ENCODE measurements around the gene ZBTB8B. TPM values are rescaled to one million over a fixed set of nuclear protein-coding genes. Genes with fewer than 3 reads are reported as not detected.
"Not testable (repeated sequence)": the region's sequence is repeated elsewhere in the genome, so short reads cannot be mapped to it uniquely, and the experiment has no call there.

The ZBTB8B gene
- total RNA-seq, 4 donors from 2014 or later: 0.06 to 3.6 TPM; not detected in 2

DNA sequence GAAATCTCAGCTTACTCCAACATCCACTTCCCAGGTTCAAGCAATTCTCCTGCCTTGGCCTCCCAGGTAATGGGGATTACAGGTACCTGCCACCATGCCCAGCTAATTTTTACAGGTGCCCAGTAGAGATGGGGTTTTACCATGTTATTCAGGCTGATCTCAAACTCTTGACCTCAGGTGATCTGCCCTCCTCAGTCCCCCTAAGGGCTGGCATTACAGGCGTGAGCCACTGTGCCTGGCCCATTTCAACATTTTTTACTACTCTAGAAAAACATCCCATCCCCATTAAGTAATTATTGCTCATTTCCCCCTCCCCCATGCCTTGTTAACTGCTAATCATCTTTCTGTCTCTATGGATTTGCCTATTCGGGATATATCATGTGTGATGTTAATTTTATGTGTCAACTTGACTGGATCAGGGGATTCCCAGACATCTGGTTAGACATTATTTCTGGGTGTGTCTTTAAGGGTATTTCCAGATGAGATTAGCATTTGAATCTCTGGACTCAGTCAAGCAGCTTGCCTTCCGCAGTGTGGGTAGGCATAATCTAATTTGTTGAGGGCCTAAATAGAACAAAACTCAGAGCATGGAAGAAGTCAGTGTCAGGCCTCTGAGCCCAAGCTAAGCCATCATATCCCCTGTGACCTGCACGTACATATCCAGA is 33.0 kb upstream of the ZBTB8B start:
- DNase-seq: no peak
- Histone ChIP-seq H3K4me3 (no peak overlapping the region), H3K36me3 (no peaks in the 10 kb centered on the region), H3K27me3 (no peaks in the 10 kb centered on the region), H3K9me3 (no peaks in the 10 kb centered on the region), H3K27ac (no peak overlapping the region), H3K4me1 (peaks cover 0 to 1% of the 10 kb centered on the region in 2 donors)
- intact Hi-C loops (cut with DNase I; ENCODE audit: low total_unique reads): no loop called here
- TF ChIP-seq, protein P1, sequence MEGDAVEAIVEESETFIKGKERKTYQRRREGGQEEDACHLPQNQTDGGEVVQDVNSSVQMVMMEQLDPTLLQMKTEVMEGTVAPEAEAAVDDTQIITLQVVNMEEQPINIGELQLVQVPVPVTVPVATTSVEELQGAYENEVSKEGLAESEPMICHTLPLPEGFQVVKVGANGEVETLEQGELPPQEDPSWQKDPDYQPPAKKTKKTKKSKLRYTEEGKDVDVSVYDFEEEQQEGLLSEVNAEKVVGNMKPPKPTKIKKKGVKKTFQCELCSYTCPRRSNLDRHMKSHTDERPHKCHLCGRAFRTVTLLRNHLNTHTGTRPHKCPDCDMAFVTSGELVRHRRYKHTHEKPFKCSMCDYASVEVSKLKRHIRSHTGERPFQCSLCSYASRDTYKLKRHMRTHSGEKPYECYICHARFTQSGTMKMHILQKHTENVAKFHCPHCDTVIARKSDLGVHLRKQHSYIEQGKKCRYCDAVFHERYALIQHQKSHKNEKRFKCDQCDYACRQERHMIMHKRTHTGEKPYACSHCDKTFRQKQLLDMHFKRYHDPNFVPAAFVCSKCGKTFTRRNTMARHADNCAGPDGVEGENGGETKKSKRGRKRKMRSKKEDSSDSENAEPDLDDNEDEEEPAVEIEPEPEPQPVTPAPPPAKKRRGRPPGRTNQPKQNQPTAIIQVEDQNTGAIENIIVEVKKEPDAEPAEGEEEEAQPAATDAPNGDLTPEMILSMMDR (IDR thresholded peaks at IDR 0.05): no peak
- TF ChIP-seq POLR2A (IDR thresholded peaks at IDR 0.05): no peak

DNA sequence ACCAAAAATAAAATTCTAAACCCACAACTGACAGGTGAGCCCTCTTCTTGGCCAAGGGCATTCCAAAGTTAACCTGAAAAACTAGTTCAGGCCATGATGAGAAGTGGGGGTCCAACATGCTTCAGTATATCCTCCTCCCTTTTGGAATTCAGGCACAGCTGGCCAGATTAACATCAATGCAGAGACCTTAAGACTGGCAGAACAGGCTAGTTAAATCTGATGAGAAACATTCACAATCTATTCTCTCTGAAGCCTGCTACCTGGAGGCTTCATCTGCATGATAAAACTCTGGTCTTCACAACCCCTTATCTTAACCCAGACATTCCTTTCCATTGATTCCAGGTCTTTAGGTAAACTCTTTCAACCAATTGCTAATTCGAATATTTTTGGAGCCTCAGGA is 26.7 kb upstream of the ZBTB8B start:
- intact Hi-C loops (cut with DNase I; ENCODE audit: low total_unique reads): no loop called here
- no peak for DNase-seq
- TF ChIP-seq, protein P1 (IDR thresholded peaks at IDR 0.05): no peak
- no peak for TF ChIP-seq POLR2A (IDR thresholded peaks at IDR 0.05)

DNA sequence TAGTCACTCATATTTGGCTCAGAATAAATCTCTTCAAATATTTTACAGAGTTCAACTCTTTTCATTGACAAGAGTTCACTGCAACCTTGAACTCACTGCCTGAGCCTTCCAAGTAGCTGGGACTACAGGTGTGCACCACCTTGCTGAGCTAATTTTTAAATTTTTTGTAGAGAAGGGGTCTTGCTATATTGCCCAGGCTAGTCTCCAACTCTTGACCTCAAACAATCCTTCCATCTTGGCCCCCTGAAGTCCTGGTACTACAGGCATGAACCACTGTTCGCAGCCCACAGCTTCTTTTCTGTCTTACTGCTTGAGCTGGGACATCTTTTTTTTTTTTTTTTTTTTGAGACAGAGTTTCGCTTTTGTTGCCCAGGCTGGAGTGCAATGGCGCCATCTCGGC is 26.1 kb upstream of the ZBTB8B start:
- H3K27ac ChIP-seq; H3K36me3 ChIP-seq; DNase-seq; H3K4me3 ChIP-seq; H3K9me3 ChIP-seq; H3K27me3 ChIP-seq; H3K4me1 ChIP-seq; intact Hi-C loops (cut with DNase I; ENCODE audit: low total_unique reads): not testable (repeated sequence)

More for the DNA sequence above, 26.7 kb upstream of the ZBTB8B start:
- Histone ChIP-seq H3K4me3 (no peak overlapping the region), H3K9me3 (no peaks in the 10 kb centered on the region), H3K4me1 (no peaks in the 10 kb centered on the region), H3K27me3 (no peaks in the 10 kb centered on the region), H3K36me3 (no peaks in the 10 kb centered on the region), H3K27ac (no peak overlapping the region)

DNA sequence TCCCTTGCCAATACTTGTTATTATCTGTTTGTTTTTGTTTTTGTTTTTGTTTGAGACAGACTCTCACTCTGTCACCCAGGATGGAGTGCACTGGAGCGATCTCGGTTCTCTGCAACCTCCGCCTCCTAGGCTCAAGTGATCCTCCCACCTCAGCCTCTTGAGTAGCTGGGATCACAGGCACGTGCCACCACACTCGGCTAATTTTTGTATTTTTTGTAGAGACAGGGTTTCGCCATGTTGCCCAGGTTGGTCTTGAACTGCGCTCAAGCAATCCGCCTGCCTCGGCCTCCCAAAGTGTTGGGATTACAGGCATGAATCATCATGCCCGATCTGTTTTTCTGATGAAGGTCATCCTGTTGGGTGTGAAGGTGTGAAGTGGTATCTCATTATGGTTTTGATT is 23.4 kb upstream of the ZBTB8B start:
- H3K36me3 ChIP-seq; H3K27me3 ChIP-seq; H3K27ac ChIP-seq; H3K4me3 ChIP-seq; H3K9me3 ChIP-seq; DNase-seq; H3K4me1 ChIP-seq; intact Hi-C loops (cut with DNase I; ENCODE audit: low total_unique reads): not testable (repeated sequence)

DNA sequence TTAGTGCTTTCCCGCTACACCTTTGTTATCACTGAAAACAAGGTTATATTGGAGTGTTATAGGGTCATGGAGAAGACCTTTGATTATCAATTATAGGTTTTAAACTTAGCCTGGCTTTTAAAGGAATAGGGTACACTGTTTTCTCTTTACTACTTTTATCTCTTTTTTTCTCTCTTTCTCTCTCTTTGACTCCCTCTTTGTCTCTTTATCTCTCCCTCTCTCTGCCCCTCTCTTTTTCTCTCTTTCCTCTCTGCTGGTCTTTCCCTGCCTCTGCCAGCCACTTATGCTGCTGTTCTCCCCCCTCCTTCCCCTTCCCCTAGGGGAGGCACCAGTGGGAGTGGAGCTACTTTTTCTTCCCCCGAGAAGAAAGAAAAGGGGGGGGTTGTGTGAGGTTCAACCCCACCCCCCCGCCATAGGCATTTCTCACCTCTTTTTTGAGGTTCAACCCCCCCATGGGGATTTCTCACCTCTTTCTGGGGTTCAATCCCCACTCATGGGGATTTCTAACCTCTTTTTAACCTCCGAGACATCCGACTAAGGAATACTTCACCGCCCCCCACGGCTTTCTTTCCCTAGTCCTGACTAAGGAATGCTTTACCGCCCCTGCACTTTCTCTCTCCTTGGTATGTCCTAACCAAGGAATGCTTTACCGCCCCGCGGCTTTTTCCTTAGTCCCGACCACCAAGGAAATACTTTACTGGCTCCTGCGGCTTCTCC is 17.2 kb upstream of the ZBTB8B start:
- DNase-seq: peak; percentile 24 to 26
- Histone ChIP-seq H3K4me3 (peak overlapping the region; percentile 17 to 27), H3K4me1 (no peaks in the 10 kb centered on the region), H3K36me3 (no peaks in the 10 kb centered on the region), H3K9me3 (peaks cover 0 to 8% of the 10 kb centered on the region in 2 donors), H3K27me3 (no peaks in the 10 kb centered on the region), H3K27ac (peak overlapping the region; percentile 47 to 71)
- intact Hi-C loops (cut with DNase I; ENCODE audit: low total_unique reads): no loop called here
- TF ChIP-seq, protein P1 (IDR thresholded peaks at IDR 0.05): no peak
- TF ChIP-seq POLR2A (IDR thresholded peaks at IDR 0.05): no peak

DNA sequence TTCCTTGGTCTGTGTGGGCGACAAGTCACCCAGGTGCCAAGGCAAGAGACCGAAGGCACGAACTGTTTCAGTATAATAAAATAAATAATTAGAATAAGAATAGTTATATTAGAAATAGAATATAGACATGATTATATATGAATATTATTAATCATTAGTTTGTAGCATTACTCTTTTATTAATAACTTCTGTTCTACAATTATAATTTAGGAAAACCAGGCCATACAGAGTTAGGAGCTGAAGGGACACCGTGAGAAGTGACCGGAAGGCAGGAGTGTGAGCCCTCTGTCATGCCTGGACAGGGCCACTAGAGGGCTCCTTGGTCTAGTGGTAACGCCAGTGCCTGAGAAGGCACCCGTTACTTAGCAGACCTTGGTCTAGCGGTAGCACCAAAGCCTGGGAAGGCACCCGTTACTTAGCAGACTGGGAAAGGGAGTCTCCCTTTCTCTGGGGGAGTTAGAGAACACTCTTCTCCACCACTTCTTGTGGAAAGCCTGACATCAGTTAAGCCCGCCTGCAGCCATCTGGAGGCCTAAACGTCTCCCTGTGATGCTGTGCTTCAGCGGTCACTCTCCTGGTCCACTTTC is 16.6 kb upstream of the ZBTB8B start:
- H3K36me3 ChIP-seq; H3K4me1 ChIP-seq; intact Hi-C loops (cut with DNase I; ENCODE audit: low total_unique reads); H3K9me3 ChIP-seq; H3K27me3 ChIP-seq: not testable (repeated sequence)
- DNase-seq: peak; percentile 81 to 85
- TF ChIP-seq, protein P1 (IDR thresholded peaks at IDR 0.05): peak; percentile 82 to 93 (median 90)
- H3K4me3 ChIP-seq: peak overlapping the region; percentile 17 to 27
- H3K27ac ChIP-seq: peak overlapping the region; percentile 47 to 71

Data from uterus (tissue), 4 donors.